Esophagus muscularis mucosa (tissue), 4 donors: ENCODE data around the gene VWC2L. TPM values are rescaled to one million over a fixed set of nuclear protein-coding genes. Genes with fewer than 3 reads are reported as not detected.

Experiments
- DNase-seq: peaks from one replicate; pipeline ENCODE4 v3.0.0-alpha.2; 2017; ENCODE audit errors: extremely low spot score
- H3K27ac ChIP-seq, 4 donors: fragments of 200-600 bp; sonication (generic); replicated peaks in 1 of 4; 1 replicate in 3 of 4; 2 replicates in 1 of 4; pipeline ENCODE4 v1.5.1; 2016 to 2019; ENCODE audit warnings: mild to moderate bottlenecking in 1 of 4
- H3K27me3 ChIP-seq, 4 donors: fragments of 200-600 bp; sonication (generic); one replicate each; pipeline versions ENCODE4 v1.5.1 to v1.6.0; 2016 to 2019
- H3K36me3 ChIP-seq, 4 donors: fragments of 200-600 bp; sonication (generic); one replicate each; pipeline ENCODE4 v1.5.1; 2016 to 2019
- H3K4me1 ChIP-seq, 4 donors: fragments of 200-600 bp; sonication (generic); one replicate each; pipeline ENCODE4 v1.5.1; 2016 to 2019
- H3K4me3 ChIP-seq, 4 donors: fragments of 200-600 bp; sonication (generic); 1 replicate in 2 of 4; 2 replicates in 2 of 4; pipeline ENCODE4 v1.5.1; 2016 to 2019; ENCODE audit warnings: mild to moderate bottlenecking in 4 of 4, moderate library complexity in 1 of 4
- H3K9me3 ChIP-seq, 4 donors: fragments of 200-600 bp; sonication (generic); 1 replicate in 3 of 4; 2 replicates in 1 of 4; pipeline ENCODE4 v1.5.1; 2016 to 2019
- EP300 ChIP-seq: sonication (generic); formaldehyde crosslinking; IDR thresholded peaks from one replicate; pipeline ENCODE4 v1.6.1; 2017; ENCODE audit warnings: antibody characterized with exemption
- POLR2A ChIP-seq: fragments of 450-650 bp; IDR thresholded peaks from one replicate; pipeline ENCODE4 v1.6.1; 2017; ENCODE audit warnings: antibody characterized with exemption, moderate library complexity, mild to moderate bottlenecking, low read depth
- POLR2AphosphoS5 ChIP-seq, 2 donors: sonication (generic); formaldehyde crosslinking; IDR thresholded peaks; one replicate each; pipeline ENCODE4 v1.6.1; 2017; ENCODE audit warnings: antibody characterized with exemption in 2 of 2
- WGBS: methylation state at CpG from one replicate; pipeline ENCODE4 v1.1.5; 2018; 5-methylcytosine and 5-hydroxymethylcytosine counted together
- intact Hi-C: fragments of 100-400 bp; cut with DNase I; formaldehyde crosslinking; loops from one replicate; pipeline ENCODE4 v1.15.1; 2023
- total RNA-seq, 4 donors: library from RNA; depleted of rRNA; stranded (reverse); fragments of >200 nt; gene quantifications; one replicate each; pipeline versions ENCODE4 v1.1.0 to v1.2.1, GENCODE V29; 2016
- TF ChIP-seq, protein P1 (sequence below), 3 experiments: fragments of 200-600 bp in 2 of 3; fragments of 450-650 bp in 1 of 3; sonication (generic) in 2 of 3; IDR thresholded peaks; one replicate each; pipeline ENCODE4 v1.5.1; 2017 to 2019; ENCODE audit warnings: antibody characterized with exemption in 3 of 3, mild to moderate bottlenecking in 2 of 3, moderate library complexity in 1 of 3

The VWC2L gene
- total RNA-seq, 4 donors from 2014 or later, result 0.11 TPM; not detected in 3

- Histone ChIP-seq H3K27me3 (no peaks in the 10 kb centered on the region), H3K27ac (no peak overlapping the region), H3K4me3 (no peak overlapping the region), H3K9me3 (no peaks in the 10 kb centered on the region), H3K36me3 (no peaks in the 10 kb centered on the region), H3K4me1 (no peaks in the 10 kb centered on the region)
- TF ChIP-seq, protein P1, sequence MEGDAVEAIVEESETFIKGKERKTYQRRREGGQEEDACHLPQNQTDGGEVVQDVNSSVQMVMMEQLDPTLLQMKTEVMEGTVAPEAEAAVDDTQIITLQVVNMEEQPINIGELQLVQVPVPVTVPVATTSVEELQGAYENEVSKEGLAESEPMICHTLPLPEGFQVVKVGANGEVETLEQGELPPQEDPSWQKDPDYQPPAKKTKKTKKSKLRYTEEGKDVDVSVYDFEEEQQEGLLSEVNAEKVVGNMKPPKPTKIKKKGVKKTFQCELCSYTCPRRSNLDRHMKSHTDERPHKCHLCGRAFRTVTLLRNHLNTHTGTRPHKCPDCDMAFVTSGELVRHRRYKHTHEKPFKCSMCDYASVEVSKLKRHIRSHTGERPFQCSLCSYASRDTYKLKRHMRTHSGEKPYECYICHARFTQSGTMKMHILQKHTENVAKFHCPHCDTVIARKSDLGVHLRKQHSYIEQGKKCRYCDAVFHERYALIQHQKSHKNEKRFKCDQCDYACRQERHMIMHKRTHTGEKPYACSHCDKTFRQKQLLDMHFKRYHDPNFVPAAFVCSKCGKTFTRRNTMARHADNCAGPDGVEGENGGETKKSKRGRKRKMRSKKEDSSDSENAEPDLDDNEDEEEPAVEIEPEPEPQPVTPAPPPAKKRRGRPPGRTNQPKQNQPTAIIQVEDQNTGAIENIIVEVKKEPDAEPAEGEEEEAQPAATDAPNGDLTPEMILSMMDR (IDR thresholded peaks at IDR 0.05), result no peak
- TF ChIP-seq POLR2AphosphoS5 (IDR thresholded peaks at IDR 0.05) (no peak), POLR2A (no peak), EP300 (no peak)
- no peak for DNase-seq
- intact Hi-C loops, result no loop called here
- 46% methylated on average over 1 of the region's 1 CpG for WGBS
Observed at GRCh38 chr2:214471382-214471781, 60.5 kb downstream of the VWC2L start.

DNA sequence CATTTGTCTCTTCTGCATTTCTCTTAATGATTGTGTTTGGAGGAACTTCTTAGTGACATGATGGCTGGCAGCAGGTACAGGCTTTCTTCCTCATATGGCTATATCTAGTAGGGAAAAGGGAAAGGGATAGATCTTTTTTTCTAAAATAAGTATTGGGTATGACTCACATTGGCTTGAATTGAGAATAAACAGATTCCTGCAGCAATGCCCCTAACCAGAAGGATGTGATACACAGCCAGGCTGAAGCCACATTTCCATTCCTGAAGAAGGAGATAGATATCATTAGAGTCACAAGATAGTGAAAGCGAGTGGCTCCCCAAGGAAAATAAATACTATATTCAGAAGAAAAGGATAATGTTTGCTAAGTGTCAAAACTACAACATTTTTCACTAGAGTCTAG, 61.1 kb downstream of the VWC2L start:
- no peaks in the 10 kb centered on the region for H3K4me1 ChIP-seq
- H3K9me3 ChIP-seq, result no peaks in the 10 kb centered on the region
- H3K27ac ChIP-seq, result no peak overlapping the region
- WGBS, result 79% methylated on average over 1 of the region's 1 CpG
- no peak overlapping the region for H3K4me3 ChIP-seq
- H3K36me3 ChIP-seq, result no peaks in the 10 kb centered on the region
- DNase-seq, result no peak
- H3K27me3 ChIP-seq, result no peaks in the 10 kb centered on the region
- TF ChIP-seq, protein P1 (IDR thresholded peaks at IDR 0.05), result no peak
- TF ChIP-seq EP300, result no peak
- no peak for TF ChIP-seq POLR2AphosphoS5 (IDR thresholded peaks at IDR 0.05)
- TF ChIP-seq POLR2A, result no peak
- intact Hi-C loops, result no loop called here

DNA sequence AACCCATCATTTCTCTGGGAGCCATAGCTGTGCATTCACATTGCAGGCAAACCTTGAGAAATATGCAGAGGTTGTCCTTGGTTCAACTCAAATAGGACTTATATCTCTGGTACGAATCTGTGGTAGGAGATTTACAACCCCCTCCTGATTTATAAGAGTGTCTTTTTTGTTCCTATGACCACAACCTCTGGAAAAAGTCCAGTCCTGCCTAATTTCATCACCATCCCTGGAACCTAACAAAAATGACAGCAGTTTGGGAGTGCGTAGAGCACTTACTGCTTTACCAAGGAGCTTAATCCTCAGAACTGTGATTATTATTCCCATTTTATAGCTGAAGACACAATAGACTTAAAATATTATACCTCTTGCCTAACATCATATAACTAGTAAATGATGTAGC, 66.5 kb downstream of the VWC2L start:
- H3K27me3 ChIP-seq, result no peaks in the 10 kb centered on the region
- TF ChIP-seq POLR2A (no peak), EP300 (no peak)
- no peak overlapping the region for H3K4me3 ChIP-seq
- H3K9me3 ChIP-seq, result no peaks in the 10 kb centered on the region
- no peak for DNase-seq
- 64% methylated on average over 2 of the region's 2 CpGs for WGBS
- peaks cover 0 to 9% (median 0%) of the 10 kb centered on the region in 4 donors for H3K4me1 ChIP-seq
- intact Hi-C loops, result no loop called here
- no peak overlapping the region for H3K27ac ChIP-seq
- no peaks in the 10 kb centered on the region for H3K36me3 ChIP-seq

GRCh38 chr2:214481204-214481603, 70.3 kb downstream of the VWC2L start:
- intact Hi-C loops, result no loop called here
- no peak for TF ChIP-seq EP300
- TF ChIP-seq POLR2AphosphoS5 (IDR thresholded peaks at IDR 0.05), result no peak
- no peak for TF ChIP-seq POLR2A
- TF ChIP-seq, protein P1 (IDR thresholded peaks at IDR 0.05), result no peak
- H3K27me3 ChIP-seq, result no peaks in the 10 kb centered on the region
- H3K9me3 ChIP-seq, result no peaks in the 10 kb centered on the region
- H3K36me3 ChIP-seq, result no peaks in the 10 kb centered on the region
- H3K4me3 ChIP-seq, result no peak overlapping the region
- 6% methylated on average over 1 of the region's 1 CpG for WGBS
- peaks cover 0 to 9% (median 2%) of the 10 kb centered on the region in 4 donors for H3K4me1 ChIP-seq
- no peak for DNase-seq
- H3K27ac ChIP-seq, result no peak overlapping the region

DNA sequence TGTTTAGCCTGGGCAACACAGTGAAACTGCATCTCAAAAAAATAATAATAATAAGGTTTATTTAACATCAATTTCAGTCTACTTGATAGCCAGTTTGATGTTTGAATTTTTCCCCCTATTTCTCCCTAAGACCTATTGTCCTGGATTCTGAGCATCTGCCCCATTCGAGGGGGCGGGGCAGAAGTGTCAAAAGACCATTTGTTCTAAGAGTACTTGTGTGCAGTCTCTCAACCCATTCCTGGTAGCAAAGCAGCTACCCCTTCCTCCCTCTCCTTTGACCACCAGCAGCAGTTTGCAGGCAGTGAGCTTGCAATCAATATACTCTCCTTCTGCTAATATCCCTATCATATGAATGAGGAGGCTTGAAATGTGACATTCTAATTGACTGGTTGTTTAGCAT, 71.9 kb downstream of the VWC2L start:
- no peak for DNase-seq
- WGBS, result 84% methylated on average over 2 of the region's 2 CpGs
- H3K27ac ChIP-seq, result no peak overlapping the region
- no peaks in the 10 kb centered on the region for H3K36me3 ChIP-seq
- no peak overlapping the region for H3K4me3 ChIP-seq
- TF ChIP-seq POLR2AphosphoS5 (IDR thresholded peaks at IDR 0.05), result no peak
- no peak for TF ChIP-seq POLR2A
- TF ChIP-seq, protein P1 (IDR thresholded peaks at IDR 0.05), result no peak
- TF ChIP-seq EP300, result no peak
- no peaks in the 10 kb centered on the region for H3K9me3 ChIP-seq
- H3K27me3 ChIP-seq, result no peaks in the 10 kb centered on the region
- peaks cover 0 to 9% (median 2%) of the 10 kb centered on the region in 4 donors for H3K4me1 ChIP-seq
- intact Hi-C loops, result no loop called here
